Mucosa of stomach (tissue), 1 donor: ENCODE measurements around the gene FBXW7.

Experiments
- H3K27me3 ChIP-seq: one replicate; pipeline ENCODE4 v1.7.0; 2013; ENCODE audit warnings: mild to moderate bottlenecking, low read length; ENCODE audit not compliant: control insufficient read depth, insufficient read depth
- H3K36me3 ChIP-seq: one replicate; pipeline ENCODE4 v1.7.0; 2013; ENCODE audit warnings: low read length; ENCODE audit not compliant: control insufficient read depth, insufficient read depth
- H3K4me1 ChIP-seq: one replicate; pipeline ENCODE4 v1.7.0; 2013; ENCODE audit warnings: mild to moderate bottlenecking, low read length; ENCODE audit not compliant: control insufficient read depth, insufficient read depth
- H3K4me3 ChIP-seq: one replicate; pipeline ENCODE4 v1.7.0; 2013; ENCODE audit warnings: low read length
- H3K9ac ChIP-seq: one replicate; pipeline ENCODE4 v1.7.0; 2013; ENCODE audit warnings: mild to moderate bottlenecking, low read length, moderate library complexity
- H3K9me3 ChIP-seq: one replicate; pipeline ENCODE4 v1.7.0; 2013; ENCODE audit warnings: mild to moderate bottlenecking, low read length, moderate library complexity; ENCODE audit not compliant: control insufficient read depth
- donor health status: Pancreatic carcinoma.

Gene FBXW7

DNA sequence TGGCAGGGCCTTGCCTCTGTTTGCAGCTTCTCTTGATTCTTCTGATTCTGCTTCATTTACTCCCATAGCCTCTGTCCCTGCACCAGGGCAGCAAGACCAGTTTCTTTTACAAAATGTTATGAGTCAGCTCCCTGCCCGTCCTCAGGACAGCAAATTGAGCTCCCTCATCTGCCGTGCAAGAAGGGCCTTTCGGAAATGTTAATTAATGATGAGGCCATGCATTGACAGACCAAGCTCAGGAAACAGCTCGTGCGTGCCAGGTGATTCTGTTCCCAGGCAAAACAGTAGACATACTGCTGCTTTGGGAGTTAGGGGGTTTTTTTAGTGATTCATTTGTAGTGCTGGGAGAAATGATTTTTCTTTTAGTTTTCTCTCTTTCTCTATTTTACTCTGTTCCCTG lies 231.7 kb downstream of the FBXW7 start:
- H3K36me3 ChIP-seq, result no peaks in the 10 kb centered on the region
- H3K4me3 ChIP-seq, result no peak overlapping the region
- no peaks in the 10 kb centered on the region for H3K4me1 ChIP-seq
- no peaks in the 10 kb centered on the region for H3K9me3 ChIP-seq
- H3K9ac ChIP-seq, result no peak overlapping the region
- H3K27me3 ChIP-seq, result no peaks in the 10 kb centered on the region

DNA sequence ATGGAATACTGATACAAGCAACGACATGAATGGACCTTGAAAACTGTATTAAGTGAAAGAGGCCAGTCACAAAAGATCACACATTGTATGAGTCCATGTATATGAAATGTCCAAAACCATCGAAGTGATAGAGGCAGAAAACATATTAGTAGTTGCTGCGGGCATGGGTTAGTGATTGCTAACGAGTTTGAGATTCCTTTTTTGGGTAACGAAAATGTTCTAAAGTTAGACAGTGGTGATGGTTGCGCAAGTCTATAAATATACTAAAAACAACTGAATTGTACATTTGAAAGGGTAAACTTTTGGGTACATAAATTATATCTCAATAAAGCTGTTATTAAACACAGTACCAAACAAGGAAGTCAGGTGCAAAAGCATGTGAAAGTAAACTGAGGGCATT lies 234.5 kb downstream of the FBXW7 start:
- H3K27me3 ChIP-seq, result no peaks in the 10 kb centered on the region

DNA sequence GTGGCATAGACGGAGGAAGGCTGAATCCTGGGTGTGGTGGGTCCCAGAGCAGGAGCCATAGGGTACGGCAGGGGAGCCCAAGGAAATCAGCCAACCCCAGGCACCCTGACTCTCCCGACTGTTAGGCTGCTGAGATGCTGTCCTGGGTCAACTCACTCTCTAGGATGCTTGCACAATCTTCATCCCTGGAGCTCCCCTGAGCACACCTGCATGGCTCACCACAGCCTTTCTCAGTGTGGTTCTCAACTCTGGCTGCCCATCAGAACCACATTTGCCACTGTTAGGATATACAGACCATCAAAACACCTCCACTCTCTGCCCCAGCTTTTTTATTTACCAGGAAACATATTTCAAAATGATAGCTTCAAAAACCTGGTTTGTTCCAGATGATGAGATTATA lies 236.3 kb downstream of the FBXW7 start:
- Histone ChIP-seq H3K4me1 (no peaks in the 10 kb centered on the region), H3K4me3 (no peak overlapping the region), H3K9me3 (no peaks in the 10 kb centered on the region), H3K9ac (no peak overlapping the region), H3K27me3 (no peaks in the 10 kb centered on the region), H3K36me3 (no peaks in the 10 kb centered on the region)

More for the DNA sequence above, 234.5 kb downstream of the FBXW7 start:
- Histone ChIP-seq H3K4me1 (no peaks in the 10 kb centered on the region), H3K36me3 (no peaks in the 10 kb centered on the region), H3K4me3 (no peak overlapping the region), H3K9ac (no peak overlapping the region), H3K9me3 (no peaks in the 10 kb centered on the region)

DNA sequence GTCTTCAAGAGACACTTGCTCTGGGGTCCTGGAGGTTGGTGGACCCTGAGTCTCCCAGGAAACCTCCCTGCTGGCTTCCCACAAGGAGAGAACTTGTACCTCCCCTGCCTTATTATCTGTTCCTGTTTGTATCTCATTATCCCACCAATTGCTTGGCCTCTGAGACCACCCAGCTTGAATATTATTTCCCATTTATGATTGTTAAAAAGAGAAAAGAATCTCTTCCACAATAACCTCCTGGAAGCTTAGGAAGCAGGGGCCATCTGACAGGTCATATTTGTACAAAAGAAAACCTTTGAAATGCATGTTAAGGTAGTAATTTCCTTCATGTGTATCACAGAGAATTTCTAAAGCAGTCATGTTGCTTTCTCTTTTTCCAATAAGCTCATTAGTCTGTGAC lies 239.5 kb downstream of the FBXW7 start:
- H3K9me3 ChIP-seq, result no peaks in the 10 kb centered on the region

DNA sequence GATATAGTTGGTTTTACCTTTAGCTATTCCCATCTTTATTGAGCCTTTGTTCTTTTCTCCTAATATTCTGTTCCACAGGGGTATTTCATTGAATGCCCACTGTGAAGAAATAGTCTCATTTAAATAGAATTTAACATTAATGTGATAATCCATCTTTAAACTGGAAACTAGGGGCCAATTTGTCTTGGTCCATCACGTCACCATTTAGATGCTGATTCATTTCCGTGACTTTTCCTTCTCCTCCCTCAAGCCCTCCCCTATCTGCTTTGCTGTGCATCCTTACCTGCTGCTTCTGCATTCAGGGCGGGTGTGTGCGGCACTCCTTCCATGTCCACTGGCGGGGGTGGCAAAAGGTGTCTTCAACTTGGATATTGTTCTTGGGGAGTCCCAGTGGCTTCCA lies 241.1 kb downstream of the FBXW7 start:
- Histone ChIP-seq H3K9me3 (no peaks in the 10 kb centered on the region), H3K9ac (no peak overlapping the region), H3K4me1 (no peaks in the 10 kb centered on the region), H3K27me3 (no peaks in the 10 kb centered on the region), H3K36me3 (no peaks in the 10 kb centered on the region), H3K4me3 (no peak overlapping the region)

More for the DNA sequence above, 239.5 kb downstream of the FBXW7 start:
- H3K4me1 ChIP-seq, result no peaks in the 10 kb centered on the region
- no peaks in the 10 kb centered on the region for H3K36me3 ChIP-seq
- no peak overlapping the region for H3K9ac ChIP-seq
- no peaks in the 10 kb centered on the region for H3K27me3 ChIP-seq
- no peak overlapping the region for H3K4me3 ChIP-seq

DNA sequence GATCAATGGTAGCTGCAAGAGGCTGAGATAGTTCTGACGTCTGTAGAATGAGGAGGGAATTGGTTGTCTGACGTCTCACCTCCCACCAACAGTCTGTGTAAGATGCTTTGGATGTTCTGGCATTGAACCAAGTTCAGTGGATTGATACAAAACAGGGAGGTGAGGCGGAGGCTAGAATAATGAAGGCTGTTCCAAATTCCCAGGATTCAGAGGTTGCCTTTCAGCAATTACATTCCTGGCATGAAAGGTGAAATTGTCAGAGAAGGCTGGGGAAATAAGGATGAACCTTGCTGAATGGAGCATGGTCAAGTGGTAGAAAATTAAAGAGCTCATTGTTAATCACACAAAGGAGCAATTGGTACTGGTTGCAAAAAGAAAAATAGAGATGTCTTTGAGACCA lies 241.6 kb downstream of the FBXW7 start:
- H3K4me3 ChIP-seq, result no peak overlapping the region
- H3K4me1 ChIP-seq, result no peaks in the 10 kb centered on the region
- no peaks in the 10 kb centered on the region for H3K9me3 ChIP-seq
- H3K36me3 ChIP-seq, result no peaks in the 10 kb centered on the region
- no peaks in the 10 kb centered on the region for H3K27me3 ChIP-seq
- no peak overlapping the region for H3K9ac ChIP-seq

DNA sequence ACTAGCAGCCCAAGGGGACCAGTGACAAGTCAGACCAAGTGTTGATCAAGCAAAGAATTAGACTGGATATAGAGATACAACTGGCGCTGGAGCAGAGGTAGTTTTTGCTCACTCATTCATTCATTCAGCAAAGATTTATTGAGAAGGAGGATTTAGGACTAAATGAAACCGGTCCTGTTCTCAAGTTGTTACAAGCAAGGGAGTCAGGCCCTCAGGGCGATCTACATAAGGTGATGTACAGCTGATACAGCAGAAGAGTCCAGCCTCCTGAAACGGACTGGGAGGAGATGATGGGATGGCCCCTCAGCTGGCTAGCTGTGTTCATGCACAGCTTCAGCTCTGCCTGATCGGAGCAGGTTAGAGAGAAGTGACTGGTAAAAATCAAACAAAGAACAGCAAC lies 242.4 kb downstream of the FBXW7 start:
- Histone ChIP-seq H3K9me3 (no peaks in the 10 kb centered on the region), H3K4me3 (no peak overlapping the region), H3K9ac (no peak overlapping the region), H3K36me3 (no peaks in the 10 kb centered on the region), H3K27me3 (no peaks in the 10 kb centered on the region), H3K4me1 (no peaks in the 10 kb centered on the region)

DNA sequence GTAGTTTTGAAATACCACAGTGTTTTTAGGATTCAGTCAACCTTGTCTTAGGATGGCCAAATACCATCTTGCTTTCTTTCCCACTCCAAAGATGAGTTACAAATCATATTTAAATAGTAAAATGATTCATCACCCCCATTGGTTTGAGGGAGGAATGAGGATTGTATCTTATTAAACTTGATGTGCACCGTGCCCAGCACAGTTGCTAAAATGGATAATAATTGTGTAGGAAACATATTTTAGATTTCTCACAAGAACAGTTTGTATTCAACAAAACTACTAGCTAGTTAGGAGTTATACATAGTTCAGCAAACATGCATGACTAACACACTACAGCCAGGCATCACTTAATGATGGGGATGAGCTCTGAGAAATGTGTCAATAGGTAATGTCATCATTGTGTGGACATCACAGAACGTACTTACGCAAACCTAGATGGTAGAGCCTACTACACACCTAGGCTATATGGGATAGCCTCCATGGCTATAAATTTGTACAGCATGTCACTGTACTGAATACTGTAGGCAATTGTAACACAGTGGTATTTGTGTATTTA lies 245.4 kb downstream of the FBXW7 start:
- H3K9ac ChIP-seq, result no peak overlapping the region
- H3K4me3 ChIP-seq, result no peak overlapping the region
- no peaks in the 10 kb centered on the region for H3K27me3 ChIP-seq
- H3K9me3 ChIP-seq, result no peaks in the 10 kb centered on the region
- H3K36me3 ChIP-seq, result no peaks in the 10 kb centered on the region
- no peaks in the 10 kb centered on the region for H3K4me1 ChIP-seq

DNA sequence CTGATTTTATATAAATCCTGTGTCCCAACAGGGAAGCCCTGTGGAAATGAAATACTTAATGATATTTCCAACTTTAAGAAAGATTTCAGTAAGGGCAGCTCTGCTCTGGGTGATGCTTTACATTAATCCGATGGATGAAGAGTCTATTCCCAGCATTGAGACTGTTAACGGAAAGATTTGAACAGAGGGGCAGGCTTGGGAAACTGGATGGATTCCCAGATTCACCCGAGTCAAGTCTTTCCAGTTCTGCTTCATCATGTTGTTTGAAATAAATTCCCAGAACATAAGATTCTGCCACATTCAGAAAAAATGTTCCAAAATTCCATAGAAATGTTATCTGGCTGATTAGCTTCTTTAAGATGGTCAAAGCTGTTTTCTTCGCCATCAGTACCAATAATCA lies 246.0 kb downstream of the FBXW7 start:
- Histone ChIP-seq H3K9ac (no peak overlapping the region), H3K36me3 (no peaks in the 10 kb centered on the region), H3K9me3 (no peaks in the 10 kb centered on the region), H3K4me1 (no peaks in the 10 kb centered on the region), H3K27me3 (no peaks in the 10 kb centered on the region), H3K4me3 (no peak overlapping the region)

DNA sequence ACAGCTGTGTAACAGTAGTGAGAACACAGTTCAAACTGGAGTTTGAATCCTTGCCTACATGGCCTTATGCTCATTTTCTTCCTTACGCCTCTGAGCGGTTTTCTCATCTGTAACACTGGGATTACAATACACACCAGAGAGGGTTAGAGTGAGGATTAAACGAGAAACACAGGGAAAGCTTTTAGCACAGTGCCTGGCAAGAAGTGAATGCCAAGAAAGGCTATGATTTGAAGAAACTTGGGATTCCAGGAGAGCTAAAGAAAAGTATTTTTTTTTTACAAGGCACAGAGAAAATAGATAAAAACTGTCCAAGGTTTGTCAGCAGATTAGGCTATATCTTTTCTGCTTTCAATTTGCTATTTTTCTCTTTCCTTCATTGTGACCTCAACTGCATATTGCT lies 246.4 kb downstream of the FBXW7 start:
- H3K36me3 ChIP-seq, result no peaks in the 10 kb centered on the region
- no peak overlapping the region for H3K9ac ChIP-seq

DNA sequence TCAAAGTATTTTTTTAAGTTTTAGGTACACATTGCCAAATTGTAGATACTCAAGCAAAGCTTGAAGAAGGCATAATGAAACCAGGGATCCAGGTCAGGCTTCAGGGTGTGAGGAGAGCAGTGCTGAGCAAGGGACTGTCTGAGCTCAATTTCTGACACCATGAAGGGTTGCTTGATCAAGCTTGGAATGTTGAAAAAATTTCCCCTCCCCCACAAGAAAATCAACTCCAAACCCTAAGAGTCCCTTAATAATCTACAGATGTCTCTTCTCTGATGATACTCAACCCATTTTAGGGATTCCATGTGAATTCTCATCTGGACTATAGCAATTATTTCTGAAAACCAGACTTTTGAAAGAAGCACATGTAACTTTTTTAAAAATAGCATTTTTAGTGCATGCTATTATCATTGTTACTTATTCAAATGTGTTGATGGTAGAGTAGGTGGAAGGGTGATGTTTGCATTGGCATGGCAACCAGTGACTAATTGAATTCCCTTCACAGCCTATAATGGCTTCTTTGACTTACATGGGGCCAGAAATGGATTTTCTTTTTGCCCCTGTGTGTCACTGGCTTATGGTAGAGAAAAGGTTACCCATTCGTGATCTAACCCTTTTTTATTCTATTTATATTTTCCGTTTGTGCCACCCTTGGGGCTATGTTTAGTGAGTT lies 252.0 kb downstream of the FBXW7 start:
- Histone ChIP-seq H3K27me3 (no peaks in the 10 kb centered on the region), H3K4me3 (no peak overlapping the region), H3K4me1 (peaks cover 6% of the 10 kb centered on the region), H3K9ac (no peak overlapping the region), H3K36me3 (no peaks in the 10 kb centered on the region), H3K9me3 (no peaks in the 10 kb centered on the region)

More for the DNA sequence above, 246.4 kb downstream of the FBXW7 start:
- H3K4me1 ChIP-seq, result no peaks in the 10 kb centered on the region
- H3K9me3 ChIP-seq, result no peaks in the 10 kb centered on the region
- no peak overlapping the region for H3K4me3 ChIP-seq
- H3K27me3 ChIP-seq, result no peaks in the 10 kb centered on the region

DNA sequence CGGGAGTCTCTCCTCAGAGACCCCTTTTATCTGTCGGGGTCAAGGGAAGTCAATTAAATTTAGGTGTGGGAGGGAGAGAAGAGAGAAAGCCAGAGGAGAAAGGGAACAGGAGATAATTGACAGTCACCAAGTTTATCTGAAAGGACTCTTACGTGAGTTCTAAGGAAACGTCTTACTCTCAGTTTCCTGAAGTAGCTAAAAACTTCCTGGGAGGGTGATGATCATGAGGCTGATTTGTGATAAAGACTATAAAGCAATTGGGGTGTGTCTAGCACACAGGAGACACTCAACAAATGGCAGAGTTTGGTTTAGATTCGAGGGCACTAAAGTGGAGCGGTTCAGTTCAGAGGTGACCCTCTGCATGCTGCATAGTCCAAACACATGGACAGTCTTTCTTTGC lies 254.1 kb downstream of the FBXW7 start:
- Histone ChIP-seq H3K4me3 (no peak overlapping the region), H3K9ac (no peak overlapping the region), H3K9me3 (no peaks in the 10 kb centered on the region), H3K27me3 (no peaks in the 10 kb centered on the region), H3K4me1 (peaks cover 16% of the 10 kb centered on the region), H3K36me3 (no peaks in the 10 kb centered on the region)

DNA sequence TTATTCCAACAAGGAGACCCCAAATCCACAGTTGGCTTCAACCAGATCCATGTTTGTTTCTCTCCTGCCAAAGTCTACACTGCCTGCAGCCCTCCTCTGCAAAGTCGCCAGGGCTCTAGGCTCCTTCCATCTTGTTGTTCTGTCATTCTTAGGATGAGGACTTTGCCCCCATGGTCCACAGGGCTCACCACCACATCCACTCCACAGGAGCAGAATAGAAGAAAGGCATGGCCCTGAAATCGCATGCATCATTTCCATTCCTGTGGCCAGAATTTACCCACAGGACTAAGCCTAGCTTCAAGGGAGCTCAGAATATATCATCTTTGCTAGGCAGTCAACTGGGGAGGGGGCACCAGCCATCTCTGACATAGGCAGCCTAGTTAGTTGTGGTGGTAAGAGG lies 254.7 kb downstream of the FBXW7 start:
- Histone ChIP-seq H3K4me1 (peaks cover 16% of the 10 kb centered on the region), H3K4me3 (no peak overlapping the region), H3K36me3 (no peaks in the 10 kb centered on the region), H3K9me3 (no peaks in the 10 kb centered on the region), H3K27me3 (no peaks in the 10 kb centered on the region), H3K9ac (no peak overlapping the region)
